RKO (cell line): ENCODE results near the gene TPPP.
A peak's percentile ranks its signal among the peaks of the same experiment; 100 is the strongest.

ENCODE experiments used
- DNase-seq: peaks from one replicate; pipeline ENCODE4 v3.0.0-alpha.2; 2016; ENCODE audit warnings: low spot score

TPPP gene

DNA sequence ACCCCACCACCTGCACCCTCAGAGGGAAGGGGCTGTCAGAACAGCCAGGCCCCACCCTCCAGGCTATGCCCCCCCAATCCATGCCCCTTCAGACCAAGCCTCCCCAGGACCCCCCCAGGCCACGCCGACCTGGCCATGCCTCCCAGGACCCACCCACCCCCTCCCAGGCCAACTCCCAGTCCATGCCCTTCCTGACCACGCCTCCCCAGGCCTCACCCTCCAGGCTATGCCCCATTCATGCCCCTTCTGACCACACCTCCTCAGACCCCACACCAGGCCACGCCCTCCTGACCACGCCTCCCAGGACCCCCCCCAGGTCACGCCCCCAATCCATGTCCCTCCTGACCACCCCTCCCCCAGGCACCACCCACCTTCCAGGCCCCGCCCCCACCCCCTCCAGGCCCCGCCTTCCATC, 27.6 kb downstream of the TPPP start:
- no peak for DNase-seq

DNA sequence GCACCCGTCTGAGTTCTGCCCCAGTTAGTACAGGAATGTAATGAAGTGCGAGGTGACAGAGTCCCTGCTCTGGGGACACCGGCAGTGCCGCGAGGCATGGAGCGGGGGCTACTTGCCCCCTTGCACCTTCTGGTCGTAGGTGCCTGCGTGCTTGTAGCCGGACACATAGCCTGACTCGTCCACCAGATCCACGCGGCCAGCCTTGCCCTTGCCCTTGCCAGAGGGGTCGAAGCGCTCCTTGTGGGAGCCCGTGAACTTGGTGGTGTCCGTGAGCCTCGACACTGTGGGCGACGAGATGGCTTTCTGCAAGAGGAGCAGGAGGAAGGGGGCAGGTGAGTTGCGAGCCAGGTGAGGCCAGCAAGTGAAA, 28.2 kb downstream of the TPPP start:
- DNase-seq: no peak

DNA sequence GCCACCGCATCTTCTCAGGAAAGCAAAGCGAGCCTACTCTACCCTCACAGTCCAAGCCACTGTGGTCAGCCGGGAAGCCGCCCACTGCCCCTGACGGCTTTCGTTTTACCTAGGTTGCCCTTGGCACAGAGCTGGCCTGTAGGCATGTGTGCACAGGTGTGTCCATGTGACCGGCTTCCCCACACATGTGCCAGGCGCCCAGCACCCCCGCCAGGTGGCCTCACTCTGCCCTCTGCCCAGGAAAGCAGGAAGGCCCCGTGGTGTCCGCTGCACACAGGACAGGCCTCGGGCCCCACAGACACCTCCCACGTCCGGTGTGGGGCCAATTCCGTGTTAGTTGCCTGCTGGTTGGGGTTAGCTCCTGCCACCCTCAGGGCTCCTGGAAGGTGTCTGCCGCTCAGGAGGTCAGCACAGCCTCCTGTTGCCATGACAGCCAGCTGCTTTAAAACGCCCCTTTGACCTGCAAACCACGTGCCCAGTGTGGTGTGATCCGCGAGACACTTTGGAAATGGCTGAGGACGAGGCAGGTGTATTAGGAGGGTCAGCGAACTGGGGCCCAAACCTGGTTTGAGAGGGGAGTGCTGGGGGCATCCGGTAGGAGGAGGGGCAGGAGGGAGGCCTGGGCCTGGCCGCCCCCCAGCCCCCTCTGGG, 28.7 kb downstream of the TPPP start:
- no peak for DNase-seq

DNA sequence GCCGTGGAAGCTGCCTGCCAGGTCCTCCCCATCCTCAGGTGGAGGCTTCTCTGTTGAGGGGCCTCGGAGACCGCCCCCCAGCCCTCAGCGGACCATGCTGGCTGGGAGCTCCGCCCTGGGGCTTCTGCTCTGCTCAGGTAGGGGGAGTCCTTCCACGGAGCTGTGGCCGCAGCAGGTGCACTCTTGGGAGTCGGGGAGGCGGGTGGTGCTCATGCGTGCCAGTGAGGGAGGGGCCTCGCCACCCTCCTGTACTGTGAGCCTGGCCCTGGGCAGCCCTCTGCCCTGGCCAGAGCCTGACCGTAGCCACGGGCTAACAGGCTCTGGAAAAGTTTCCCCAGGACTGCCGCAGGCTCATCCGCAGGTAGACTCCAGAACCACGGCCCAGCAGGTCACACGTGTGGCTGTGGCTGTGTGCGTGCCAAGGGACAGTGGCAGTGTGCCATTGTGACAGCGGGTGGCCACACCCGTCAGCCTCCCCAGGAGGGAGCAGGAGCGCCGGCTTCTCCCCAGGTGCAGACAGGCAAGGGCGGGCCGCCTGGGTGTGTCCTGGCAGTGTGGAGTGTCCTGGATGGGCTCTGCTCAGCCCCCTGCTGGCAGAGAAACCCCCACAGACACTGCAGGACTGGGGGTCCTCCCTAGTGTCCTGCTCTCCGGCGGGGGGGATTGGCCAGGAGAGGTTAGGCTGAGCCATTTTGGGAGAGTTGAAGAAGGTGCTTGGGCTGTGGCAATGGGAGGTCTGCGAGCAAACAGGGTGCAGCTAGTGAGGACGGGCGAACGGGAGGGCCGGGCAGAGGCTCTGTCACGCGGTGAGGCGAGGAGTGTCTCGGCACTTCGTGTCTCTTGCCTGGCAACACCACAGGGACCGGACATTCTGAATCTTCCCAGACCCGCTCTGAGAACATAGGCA, 29.5 kb downstream of the TPPP start:
- no peak for DNase-seq

GRCh38 chr5:662751-663435, 30.3 kb downstream of the TPPP start:
- no peak for DNase-seq

- DNase-seq: no peak
Measured at GRCh38 chr5:661891-662750, 31.0 kb downstream of the TPPP start.

GRCh38 chr5:660491-661030, 32.6 kb downstream of the TPPP start:
- DNase-seq: no peak

GRCh38 chr5:659496-660263, 33.5 kb downstream of the TPPP start:
- no peak for DNase-seq

GRCh38 chr5:658103-658502, 35.0 kb downstream of the TPPP start:
- DNase-seq: no peak

DNA sequence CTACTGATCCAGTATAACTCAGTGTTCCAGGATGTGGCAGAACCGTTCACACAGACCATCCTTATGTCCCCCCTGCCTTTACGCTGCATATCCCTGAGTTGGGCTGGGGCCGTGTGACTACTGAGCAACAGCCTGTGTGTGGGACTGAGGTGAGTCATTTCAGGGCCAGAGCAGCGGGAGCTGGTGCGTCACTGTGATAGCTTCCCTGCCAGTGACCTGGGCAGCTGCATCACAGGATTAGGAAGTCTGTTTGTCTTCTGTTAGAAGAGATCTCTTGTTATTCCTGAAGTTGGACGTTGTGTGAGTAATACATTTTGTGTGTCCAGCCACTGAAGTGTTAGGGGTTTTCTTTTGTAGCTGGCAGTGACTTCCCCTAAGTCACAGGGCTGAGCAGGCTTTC, 35.6 kb downstream of the TPPP start:
- DNase-seq: peak; percentile 92

DNA sequence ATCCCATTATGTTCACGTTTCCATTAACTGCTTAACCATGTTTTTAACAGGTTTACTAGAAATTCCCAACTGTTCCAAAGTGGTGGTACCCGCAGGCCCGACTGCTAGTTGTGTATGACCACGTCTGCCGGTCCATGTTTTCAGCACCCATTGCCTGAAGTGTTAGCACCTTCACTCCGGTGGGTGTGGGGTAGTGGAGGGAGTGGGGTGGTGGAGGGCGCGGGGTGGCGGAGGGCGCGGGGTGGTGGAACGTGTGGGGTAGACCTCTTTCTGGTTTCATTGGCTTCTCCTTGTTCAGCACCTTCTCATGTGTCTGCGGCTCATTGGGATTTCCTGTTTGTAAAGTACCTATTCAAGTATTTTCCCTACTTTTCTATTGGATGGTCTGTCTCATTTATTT, 37.7 kb downstream of the TPPP start:
- no peak for DNase-seq

- no peak for DNase-seq
Measured at GRCh38 chr5:654071-654778, 38.9 kb downstream of the TPPP start.

DNA sequence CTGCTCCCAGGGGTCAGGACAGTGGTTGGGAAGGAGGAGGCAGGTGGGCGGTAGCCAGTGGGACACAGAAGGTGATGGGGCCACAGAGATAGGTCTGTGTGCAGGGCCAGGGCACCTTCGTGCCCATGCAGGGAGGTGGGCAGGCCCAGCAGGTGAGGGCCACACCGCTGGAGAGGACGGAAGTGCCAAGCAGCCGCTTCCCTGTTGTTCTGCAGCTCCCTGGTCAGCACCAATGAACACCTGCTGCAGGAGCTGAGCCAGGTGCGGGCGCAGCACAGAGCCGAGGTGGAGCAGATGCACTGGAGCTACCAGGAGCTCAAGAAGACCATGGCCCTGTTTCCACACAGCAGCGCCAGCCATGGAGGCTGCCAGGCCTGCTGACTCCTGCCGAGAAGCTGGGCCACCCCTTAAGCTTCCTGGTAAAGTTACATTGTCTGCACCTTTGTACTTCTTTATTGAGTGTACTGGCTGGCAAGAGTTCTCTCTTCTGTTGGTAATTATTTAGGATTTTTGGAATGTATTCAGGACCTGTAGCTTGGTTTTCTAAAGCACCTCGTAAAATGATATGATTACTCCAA, 40.3 kb downstream of the TPPP start:
- no peak for DNase-seq

GRCh38 chr5:652023-652515, 41.1 kb downstream of the TPPP start:
- DNase-seq: no peak

DNA sequence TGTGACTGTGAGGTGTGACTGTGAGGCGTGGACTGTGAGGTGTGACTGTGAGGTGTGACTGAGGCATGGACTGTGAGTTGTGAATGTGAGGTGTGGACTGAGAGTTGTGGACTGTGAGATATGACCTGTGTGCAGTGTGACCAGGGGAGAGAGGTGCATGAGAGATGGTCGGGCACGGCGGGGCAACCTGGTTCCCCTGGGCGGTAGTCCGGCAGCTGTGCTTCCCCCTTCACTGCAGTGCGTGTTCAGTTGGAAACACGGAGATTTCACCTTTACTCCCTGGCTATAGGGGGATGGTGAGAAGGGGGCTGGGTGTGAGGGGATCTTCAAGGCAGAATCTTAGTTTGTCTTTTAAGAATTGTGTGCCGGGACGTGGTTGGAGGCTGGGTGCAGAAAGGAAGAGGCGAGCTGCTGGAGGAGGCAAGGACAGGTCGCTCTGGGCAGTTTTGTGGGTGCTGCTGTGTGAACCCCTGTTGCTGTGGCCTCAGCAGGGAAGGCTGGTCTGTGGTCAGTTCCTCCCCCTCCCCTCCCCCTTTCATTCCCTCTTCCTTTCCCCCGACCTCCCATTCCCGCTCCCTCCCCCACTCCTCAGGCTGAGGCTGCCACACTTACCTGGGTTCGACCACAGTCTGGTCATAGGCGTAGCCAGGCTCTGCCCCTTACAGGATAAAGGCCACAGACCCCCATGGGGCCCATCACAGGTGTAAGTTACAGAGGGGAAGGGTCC, 41.7 kb downstream of the TPPP start:
- DNase-seq: no peak

GRCh38 chr5:647727-648126, 45.4 kb downstream of the TPPP start:
- no peak for DNase-seq

DNA sequence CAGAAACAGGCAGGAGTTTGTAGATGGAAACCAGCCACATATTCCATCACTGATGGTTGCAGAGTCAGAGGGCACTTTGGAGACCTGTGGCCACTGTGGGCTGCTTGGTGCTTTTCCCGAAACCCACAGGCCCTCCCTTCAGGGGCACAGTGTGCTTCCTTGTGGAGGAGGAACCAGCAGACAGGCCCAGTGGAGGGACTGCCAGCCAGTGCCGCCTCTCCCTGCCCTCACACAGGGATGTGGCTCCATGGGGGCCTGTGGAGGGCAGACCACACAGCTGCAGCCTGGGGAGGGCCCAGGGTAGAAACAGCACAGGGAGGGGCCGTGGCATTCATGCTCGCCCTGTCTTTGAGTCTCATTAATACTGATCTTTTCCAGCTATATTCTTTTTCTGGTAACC, 45.8 kb downstream of the TPPP start:
- no peak for DNase-seq

DNA sequence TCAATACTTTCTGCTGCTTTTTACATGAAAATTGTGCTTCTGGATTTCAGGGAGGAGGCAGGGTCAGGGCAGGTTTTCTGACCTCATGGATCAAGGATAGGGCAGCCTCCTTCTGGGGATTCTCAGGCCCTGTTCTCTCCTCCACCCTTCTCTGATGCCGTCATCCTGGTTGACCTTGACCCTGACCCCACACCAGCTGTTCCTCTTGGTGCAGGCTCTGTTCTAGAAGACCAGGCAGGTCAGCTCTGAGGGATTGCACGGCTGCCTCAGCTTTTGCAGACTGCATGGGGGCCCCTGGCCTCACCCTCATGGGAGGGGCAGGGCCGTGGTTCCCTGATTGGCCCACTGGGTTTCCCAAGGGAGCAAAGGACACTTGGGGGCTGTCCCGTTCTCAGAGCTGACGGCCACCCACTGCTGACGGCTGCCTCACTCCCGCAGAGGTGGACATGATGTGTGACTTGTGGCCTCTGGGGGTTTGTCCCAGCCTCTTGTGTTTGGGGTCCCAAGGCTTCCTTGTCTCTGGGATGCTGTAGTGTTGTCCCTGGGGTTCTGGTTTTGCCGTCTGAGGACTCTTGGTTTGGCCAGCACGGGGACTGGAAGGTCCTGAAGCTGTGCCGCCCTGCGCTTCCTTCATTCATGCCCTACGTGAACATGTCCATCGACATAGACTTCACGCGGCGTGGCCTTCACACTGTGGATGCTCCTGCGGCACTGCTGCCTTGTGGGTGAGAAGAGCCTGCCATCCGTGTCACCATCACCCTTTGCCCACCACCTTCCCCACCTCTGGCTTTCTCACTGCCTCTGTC, 46.6 kb downstream of the TPPP start:
- no peak for DNase-seq
